Ectodermal cell (in vitro differentiated cells): ENCODE measurements around the gene FOXG1. TPM values are rescaled to one million over a fixed set of nuclear protein-coding genes. Genes with fewer than 3 reads are reported as not detected.

Experiments used
- H3K27ac ChIP-seq: 2 replicates; pipeline ENCODE4 v1.7.0; 2013; ENCODE audit warnings: mild to moderate bottlenecking, low read depth, low read length; ENCODE audit not compliant: insufficient read depth, poor library complexity, severe bottlenecking
- H3K27me3 ChIP-seq: 2 replicates; pipeline ENCODE4 v1.7.0; 2013; ENCODE audit warnings: mild to moderate bottlenecking, low read length; ENCODE audit not compliant: insufficient read depth, control insufficient read depth, poor library complexity, severe bottlenecking
- H3K36me3 ChIP-seq: one replicate; pipeline ENCODE4 v1.7.0; 2013; ENCODE audit warnings: low read length; ENCODE audit not compliant: control insufficient read depth, insufficient read depth
- H3K4me1 ChIP-seq: one replicate; pipeline ENCODE4 v1.7.0; 2013; ENCODE audit warnings: low read length; ENCODE audit not compliant: control insufficient read depth, insufficient read depth
- H3K4me3 ChIP-seq: 2 replicates; pipeline ENCODE4 v1.7.0; 2013; ENCODE audit warnings: low read depth, low read length, control low read depth; ENCODE audit not compliant: insufficient read depth
- H3K9me3 ChIP-seq: 2 replicates; pipeline ENCODE4 v1.7.0; 2013; ENCODE audit warnings: mild to moderate bottlenecking, low read length, moderate library complexity; ENCODE audit not compliant: control insufficient read depth
- WGBS, 2 experiments: methylation state at CpG; one replicate each; pipeline ENCODE4 v1.1.7; 2013; ENCODE audit warnings: missing lambda C conversion rate in 2 of 2; 5-methylcytosine and 5-hydroxymethylcytosine counted together
- polyA plus RNA-seq, 4 experiments: library from polyadenylated mRNA; stranded (reverse); fragments of 50-300 nt; gene quantifications; one replicate each; pipeline ENCODE4 v1.2.3, GENCODE V29; 2013

FOXG1 gene
- polyA plus RNA-seq (2013, experiment 1 of 4): 0.52 TPM
- 0.28 TPM for polyA plus RNA-seq (2013, experiment 2 of 4)
- polyA plus RNA-seq (2013, experiment 3 of 4): 0.37 TPM
- 0.41 TPM for polyA plus RNA-seq (2013, experiment 4 of 4)

DNA sequence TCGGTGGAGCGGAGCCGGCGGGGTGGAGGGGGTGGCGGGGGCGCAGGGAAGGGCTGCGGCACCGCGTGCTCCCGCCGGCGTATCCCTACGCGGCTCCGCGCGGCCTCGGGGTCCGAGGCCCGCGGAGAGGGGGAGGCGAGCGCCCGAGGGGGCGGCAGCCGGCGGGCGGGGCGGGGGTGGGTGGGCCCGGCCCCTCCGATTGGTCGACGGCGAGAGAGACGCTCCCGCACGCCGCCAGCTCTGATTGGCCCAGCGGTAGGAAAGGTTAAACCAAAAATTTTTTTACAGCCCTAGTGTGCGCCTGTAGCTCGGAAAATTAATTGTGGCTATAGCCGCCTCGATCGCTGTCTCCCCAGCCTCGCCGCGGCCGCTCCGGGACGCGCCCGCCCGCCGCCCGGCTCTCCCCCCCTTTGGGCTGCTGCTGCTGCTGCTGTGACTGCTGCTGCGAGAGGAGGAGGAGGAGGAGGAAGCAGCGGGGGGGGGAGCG, at the start of gene FOXG1:
Gene FOXG1 (plus strand): TSS at position 319 of the 487 bp plus-strand sequence. CDS start 493 bp downstream, outside the sequence.
- 0% methylated on average over 52 to 55 of the region's 58 CpGs for WGBS, 2 experiments
- Histone ChIP-seq H3K27me3 (peaks cover 99% of the 10 kb centered on the region), H3K27ac (no peak within 1 kb of the TSS)

GRCh38 chr14:28719130-28719529, 47.5 kb upstream of the FOXG1 start:
- Histone ChIP-seq H3K36me3 (no peaks in the 10 kb centered on the region), H3K27ac (no peak overlapping the region), H3K27me3 (no peaks in the 10 kb centered on the region), H3K4me3 (no peak overlapping the region), H3K4me1 (no peaks in the 10 kb centered on the region), H3K9me3 (no peaks in the 10 kb centered on the region)
- 89 to 96% methylated on average over 4 to 5 of the region's 5 CpGs for WGBS, 2 experiments

More for the DNA sequence above, at the start of gene FOXG1:
- peak within 1 kb of the TSS; percentile 31 for H3K4me3 ChIP-seq
- H3K36me3 ChIP-seq: no peaks in the 10 kb centered on the region
- H3K9me3 ChIP-seq: no peaks in the 10 kb centered on the region
- H3K4me1 ChIP-seq: peaks cover 3% of the 10 kb centered on the region

- no peaks in the 10 kb centered on the region for H3K4me1 ChIP-seq
- H3K27ac ChIP-seq: no peak overlapping the region
- H3K9me3 ChIP-seq: no peaks in the 10 kb centered on the region
- WGBS, 2 experiments: 100% methylated on average over 1 of the region's 2 CpGs; no CpG with 5 or more reads in 1 of the 2 experiments
- no peaks in the 10 kb centered on the region for H3K27me3 ChIP-seq
- H3K4me3 ChIP-seq: no peak overlapping the region
- H3K36me3 ChIP-seq: no peaks in the 10 kb centered on the region
These were observed 35.2 kb upstream of the FOXG1 start for GRCh38 chr14:28731358-28731757.

GRCh38 chr14:28742171-28742846, 24.3 kb upstream of the FOXG1 start:
- H3K4me1 ChIP-seq: no peaks in the 10 kb centered on the region
- H3K36me3 ChIP-seq: no peaks in the 10 kb centered on the region
- no peak overlapping the region for H3K4me3 ChIP-seq
- H3K9me3 ChIP-seq: no peaks in the 10 kb centered on the region
- no peaks in the 10 kb centered on the region for H3K27me3 ChIP-seq
- no peak overlapping the region for H3K27ac ChIP-seq
- WGBS, 2 experiments: 89 to 97% methylated on average over 3 of the region's 3 CpGs

DNA sequence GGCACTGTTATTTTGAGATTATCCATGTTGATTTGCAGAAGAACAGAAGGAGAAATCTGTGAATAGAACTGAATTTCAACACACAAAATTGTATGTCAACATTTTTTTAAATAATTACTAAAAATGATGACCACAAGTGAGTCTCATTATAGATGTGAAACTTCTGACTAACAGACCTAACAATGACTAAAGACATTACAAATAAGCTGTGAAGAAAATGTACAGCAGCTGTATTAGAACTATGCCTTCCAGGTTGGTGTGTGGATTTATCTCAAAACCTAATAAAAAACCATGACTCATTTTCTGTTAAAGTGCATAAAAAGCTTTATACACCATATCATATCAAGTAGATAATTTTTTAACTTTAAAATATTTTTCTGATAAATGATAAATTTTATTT, 22.5 kb upstream of the FOXG1 start:
- Histone ChIP-seq H3K27me3 (no peaks in the 10 kb centered on the region), H3K4me3 (no peak overlapping the region), H3K27ac (no peak overlapping the region), H3K36me3 (no peaks in the 10 kb centered on the region), H3K9me3 (no peaks in the 10 kb centered on the region), H3K4me1 (no peaks in the 10 kb centered on the region)

DNA sequence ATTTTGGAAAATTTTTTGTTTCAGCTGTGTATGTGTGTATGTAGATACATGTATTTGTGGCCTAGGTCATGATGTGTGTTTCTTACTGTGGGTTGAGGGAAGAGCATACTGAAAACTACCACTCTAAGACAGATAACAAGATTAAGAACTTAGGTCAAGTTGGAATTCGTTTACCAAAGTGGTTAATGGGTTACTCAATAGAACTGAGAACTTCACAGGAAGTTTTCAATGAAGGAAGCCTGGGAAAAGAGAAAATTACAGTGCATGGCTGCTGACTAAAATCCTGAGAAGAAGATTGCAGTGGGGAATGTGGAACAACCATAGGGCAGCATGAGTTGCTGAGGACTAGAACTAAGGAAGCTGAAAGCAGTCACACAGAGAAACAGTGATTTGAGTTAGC, 21.4 kb upstream of the FOXG1 start:
- no peak overlapping the region for H3K27ac ChIP-seq
- no peak overlapping the region for H3K4me3 ChIP-seq
- WGBS, 2 experiments: 71 to 87% methylated on average over 1 of the region's 1 CpG
- no peaks in the 10 kb centered on the region for H3K4me1 ChIP-seq
- H3K27me3 ChIP-seq: no peaks in the 10 kb centered on the region
- H3K9me3 ChIP-seq: no peaks in the 10 kb centered on the region
- no peaks in the 10 kb centered on the region for H3K36me3 ChIP-seq

DNA sequence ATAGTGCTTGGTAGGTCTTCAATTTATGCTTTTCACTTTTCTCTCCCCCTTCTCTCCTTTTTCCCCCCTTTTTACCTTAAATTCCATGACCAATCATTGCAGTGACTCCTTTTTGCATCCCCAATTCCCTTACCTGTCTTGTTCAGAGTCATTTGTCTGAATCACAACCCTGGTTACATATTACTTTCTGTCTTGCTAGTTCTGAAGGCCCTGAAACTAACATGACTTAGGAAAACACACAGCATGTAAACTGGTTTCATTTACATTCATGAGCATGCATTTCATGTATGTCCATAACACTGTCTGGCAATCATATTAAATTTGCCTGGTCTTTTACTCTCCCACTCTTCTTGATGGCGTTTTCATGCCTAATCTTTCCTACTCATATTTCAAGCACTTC, 20.3 kb upstream of the FOXG1 start:
- Histone ChIP-seq H3K4me1 (no peaks in the 10 kb centered on the region), H3K36me3 (no peaks in the 10 kb centered on the region), H3K9me3 (no peaks in the 10 kb centered on the region), H3K27me3 (no peaks in the 10 kb centered on the region), H3K27ac (no peak overlapping the region), H3K4me3 (no peak overlapping the region)
- WGBS, 2 experiments: 91 to 97% methylated on average over 1 of the region's 1 CpG

DNA sequence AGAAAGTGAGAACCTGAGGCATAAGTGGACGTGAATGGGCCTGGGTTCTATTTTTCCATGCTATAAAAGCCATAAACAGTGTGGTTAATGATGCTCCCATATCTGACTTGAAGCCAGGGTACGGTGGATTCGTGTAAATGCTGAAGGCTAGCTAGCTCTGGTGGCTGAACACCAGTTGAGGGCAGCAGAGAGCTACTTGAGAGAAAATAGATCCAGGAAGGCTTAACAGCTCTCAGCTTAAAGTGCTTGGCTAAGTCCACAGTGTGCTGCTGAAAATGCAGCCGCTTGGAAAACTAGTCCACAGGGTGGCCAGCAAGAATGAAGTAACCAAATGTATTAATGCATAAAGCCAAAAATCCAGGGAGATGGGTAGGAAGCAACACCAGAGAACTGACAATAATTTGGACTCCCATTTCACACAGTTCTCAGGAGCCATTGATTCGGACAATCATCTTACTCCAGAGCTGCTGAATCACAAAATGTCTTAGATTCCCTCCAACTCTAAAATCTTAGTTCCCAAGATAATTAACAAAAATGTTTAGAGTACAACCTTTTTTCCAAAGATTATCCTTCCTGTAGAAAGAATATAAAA, 15.0 kb upstream of the FOXG1 start:
- peaks cover 2% of the 10 kb centered on the region for H3K4me1 ChIP-seq
- no peaks in the 10 kb centered on the region for H3K9me3 ChIP-seq
- 25 to 30% methylated on average over 5 of the region's 5 CpGs for WGBS, 2 experiments

GRCh38 chr14:28754209-28754985, 12.2 kb upstream of the FOXG1 start:
- Histone ChIP-seq H3K4me1 (peaks cover 5% of the 10 kb centered on the region), H3K36me3 (no peaks in the 10 kb centered on the region), H3K9me3 (no peaks in the 10 kb centered on the region), H3K4me3 (no peak overlapping the region), H3K27me3 (peaks cover 61% of the 10 kb centered on the region), H3K27ac (no peak overlapping the region)
- 17 to 18% methylated on average over 9 of the region's 9 CpGs for WGBS, 2 experiments

More for the DNA sequence above, 15.0 kb upstream of the FOXG1 start:
- Histone ChIP-seq H3K27ac (no peak overlapping the region), H3K27me3 (peaks cover 33% of the 10 kb centered on the region), H3K4me3 (no peak overlapping the region), H3K36me3 (no peaks in the 10 kb centered on the region)
